Measurements from ENCODE around the gene ARHGEF37.

GRCh38 chr5:149588936-149589335 is 7.6 kb downstream of the ARHGEF37 start:
- TF ChIP-seq CTCF (conservative IDR thresholded peaks at IDR 0.05), result no peak
- no peak for TF ChIP-seq ZFX (IDR thresholded peaks at IDR 0.05)
